SK-N-SH (cell line): ENCODE results near the gene MS4A2.

Experiments used
- CTCF ChIP-seq: fragments of 200-600 bp; sonication (generic); IDR thresholded peaks from 2 replicates; pipeline ENCODE4 v1.6.1; 2017; ENCODE audit warnings: antibody characterized with exemption, mild to moderate bottlenecking, moderate library complexity
- ELF1 ChIP-seq: IDR thresholded peaks from 2 replicates; pipeline ENCODE4 v1.4.0; 2012
- EP300 ChIP-seq, 2 experiments: IDR thresholded peaks; 2 replicates each; pipeline versions ENCODE4 v1.4.0 to v1.6.1; 2012; ENCODE audit warnings: borderline replicate concordance in 1 of 2, low read depth in 1 of 2, low read length in 1 of 2
- EZH2phosphoT487 ChIP-seq: fragments of 200-600 bp; sonication (generic); IDR thresholded peaks from 2 replicates; pipeline ENCODE4 v1.6.1; 2017; ENCODE audit warnings: low read depth, mixed run types, mild to moderate bottlenecking, antibody characterized with exemption, moderate library complexity, borderline replicate concordance
- GABPA ChIP-seq: IDR thresholded peaks from 2 replicates; pipeline ENCODE4 v1.4.0; 2012; ENCODE audit warnings: low read depth, mild to moderate bottlenecking
- JUND ChIP-seq: IDR thresholded peaks from 2 replicates; pipeline ENCODE4 v1.4.0; 2012
- POLR2AphosphoS5 ChIP-seq: IDR thresholded peaks from 2 replicates; pipeline ENCODE4 v1.6.1; 2012; ENCODE audit warnings: low read depth, low read length
- RFX5 ChIP-seq: IDR thresholded peaks from 2 replicates; pipeline ENCODE4 v1.6.1; 2012; ENCODE audit warnings: mild to moderate bottlenecking, improper control_type of control experiment, low read length
- RXRA ChIP-seq: IDR thresholded peaks from 2 replicates; pipeline ENCODE4 v1.4.0; 2012; ENCODE audit warnings: low read depth, mild to moderate bottlenecking, borderline replicate concordance
- SIN3A ChIP-seq: IDR thresholded peaks from 2 replicates; pipeline ENCODE4 v1.6.1; 2012; ENCODE audit warnings: low read depth, mild to moderate bottlenecking, low read length, moderate library complexity, borderline replicate concordance
- SMC3 ChIP-seq: IDR thresholded peaks from 2 replicates; pipeline ENCODE4 v1.6.1; 2012; ENCODE audit warnings: low read depth, low read length, improper control_type of control experiment
- TF ChIP-seq, protein P1 (sequence below): IDR thresholded peaks from 2 replicates; pipeline ENCODE4 v1.4.0; 2012; ENCODE audit warnings: low read depth, borderline replicate concordance

DNA sequence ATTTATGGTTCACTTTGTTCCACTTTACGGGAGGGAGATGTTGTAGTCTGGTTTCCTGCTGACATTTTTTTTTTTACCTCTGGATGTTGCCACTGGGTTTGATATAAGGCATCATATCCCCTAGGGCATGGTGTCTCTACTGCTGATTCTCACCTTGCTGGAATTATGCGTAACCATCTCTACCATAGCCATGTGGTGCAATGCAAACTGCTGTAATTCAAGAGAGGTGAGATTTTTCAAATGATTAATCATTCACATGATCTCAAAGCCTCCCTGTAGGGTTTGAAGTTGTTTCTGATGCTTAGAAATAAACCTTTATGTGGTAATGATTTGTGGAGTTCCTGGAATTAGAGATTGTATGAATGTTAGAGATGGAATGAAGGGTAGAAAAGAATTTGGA is 19.0 kb upstream of the MS4A2 start:
- TF ChIP-seq, protein P1, sequence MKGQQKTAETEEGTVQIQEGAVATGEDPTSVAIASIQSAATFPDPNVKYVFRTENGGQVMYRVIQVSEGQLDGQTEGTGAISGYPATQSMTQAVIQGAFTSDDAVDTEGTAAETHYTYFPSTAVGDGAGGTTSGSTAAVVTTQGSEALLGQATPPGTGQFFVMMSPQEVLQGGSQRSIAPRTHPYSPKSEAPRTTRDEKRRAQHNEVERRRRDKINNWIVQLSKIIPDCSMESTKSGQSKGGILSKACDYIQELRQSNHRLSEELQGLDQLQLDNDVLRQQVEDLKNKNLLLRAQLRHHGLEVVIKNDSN: no peak
- no peak for TF ChIP-seq JUND
- TF ChIP-seq EP300 (IDR thresholded peaks at IDR 0.05; ENCODE audit: borderline replicate concordance in 1 of 2, low read depth in 1 of 2, low read length in 1 of 2): no peak
- TF ChIP-seq EZH2phosphoT487: no peak
- no peak for TF ChIP-seq RXRA
- no peak for TF ChIP-seq POLR2AphosphoS5
- no peak for TF ChIP-seq SIN3A
- TF ChIP-seq CTCF: no peak
- TF ChIP-seq ELF1: no peak
- TF ChIP-seq RFX5: no peak
- TF ChIP-seq GABPA: no peak
- TF ChIP-seq SMC3: no peak
